Prostate gland (tissue), 2 donors: ENCODE measurements around the gene ARHGAP25. TPM values are rescaled to one million over a fixed set of nuclear protein-coding genes. Genes with fewer than 3 reads are reported as not detected.

Experiments
- DNase-seq: peaks from one replicate; pipeline ENCODE4 v3.0.0-alpha.2; 2019; ENCODE audit warnings: low spot score
- H3K27ac ChIP-seq, 2 donors: fragments of 200-600 bp; sonication (generic); 2 replicates each; pipeline ENCODE4 v1.5.1; 2017 to 2019
- H3K27me3 ChIP-seq: fragments of 200-600 bp; sonication (generic); replicated peaks from 2 replicates; pipeline ENCODE4 v1.5.1; 2019; ENCODE audit not compliant: insufficient read depth
- H3K36me3 ChIP-seq, 2 donors: fragments of 200-600 bp; sonication (generic); 1 replicate in 1 of 2; 2 replicates in 1 of 2; pipeline versions ENCODE4 v1.5.1 to v1.8.1; 2017 to 2019
- H3K4me1 ChIP-seq: fragments of 200-600 bp; sonication (generic); replicated peaks from 2 replicates; pipeline ENCODE4 v1.5.1; 2019
- H3K4me3 ChIP-seq, 2 donors: fragments of 200-600 bp; sonication (generic); 2 replicates each; pipeline ENCODE4 v1.5.1; 2017 to 2019
- H3K9me3 ChIP-seq: fragments of 200-600 bp; sonication (generic); 2 replicates; pipeline ENCODE4 v1.5.1; 2017
- CTCF ChIP-seq, 4 experiments: fragments of 200-600 bp in 2 of 4; fragments of 450-650 bp in 2 of 4; sonication (generic) in 2 of 4; IDR thresholded peaks; 1 replicate in 3 of 4; 2 replicates in 1 of 4; pipeline ENCODE4 v1.5.1; 2016 to 2019; ENCODE audit warnings: antibody characterized with exemption in 4 of 4, mild to moderate bottlenecking in 2 of 4, moderate library complexity in 2 of 4
- POLR2A ChIP-seq: fragments of 450-650 bp; IDR thresholded peaks from one replicate; pipeline ENCODE4 v1.6.1; 2016; ENCODE audit warnings: antibody characterized with exemption, mild to moderate bottlenecking
- POLR2AphosphoS5 ChIP-seq: sonication (generic); formaldehyde crosslinking; IDR thresholded peaks from one replicate; pipeline ENCODE4 v1.6.1; 2017; ENCODE audit warnings: antibody characterized with exemption
- WGBS: methylation state at CpG from one replicate; pipeline ENCODE4 v1.1.5; 2018; 5-methylcytosine and 5-hydroxymethylcytosine counted together
- intact Hi-C: fragments of 100-400 bp; cut with DNase I; formaldehyde crosslinking; loops from one replicate; pipeline ENCODE4 v1.14.2; 2022
- total RNA-seq, 2 donors: library from RNA; depleted of rRNA; stranded (reverse); fragments of >200 nt; gene quantifications; one replicate each; pipeline ENCODE4 v1.1.0, GENCODE V29; 2016

The ARHGAP25 gene
- total RNA-seq, 2 donors from 2014 or later: 5.0 to 6.2 TPM

DNA sequence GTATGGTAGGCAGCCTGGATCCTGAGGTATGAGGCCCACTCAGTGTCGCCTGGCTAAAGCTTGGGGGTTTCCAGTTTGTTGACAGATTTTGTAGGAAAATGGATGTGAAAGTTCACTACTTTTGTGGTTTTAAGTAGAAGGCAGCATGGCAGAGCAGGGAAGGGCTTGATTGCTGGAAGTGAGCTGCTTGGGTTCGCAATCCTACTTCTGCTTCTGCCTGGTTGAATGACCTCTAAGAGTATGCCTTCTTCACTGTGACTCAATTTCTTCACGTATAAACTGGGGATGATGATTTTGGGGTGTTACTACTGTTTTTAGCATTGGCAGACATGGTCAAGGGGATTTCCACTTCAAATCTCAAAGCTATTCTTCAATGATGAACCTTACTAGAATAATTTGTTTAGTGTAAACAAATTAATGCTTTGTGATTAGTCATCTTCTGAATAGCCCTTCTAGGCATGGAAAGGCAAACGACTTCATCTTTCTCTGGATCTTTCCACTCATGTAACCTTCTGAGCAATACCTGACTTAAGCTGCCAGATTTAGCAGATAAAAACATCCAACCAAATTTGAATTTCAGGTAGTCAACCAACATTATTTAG lies 123.3 kb downstream of the ARHGAP25 start:
- Histone ChIP-seq H3K36me3 (no peaks in the 10 kb centered on the region), H3K27me3 (no peaks in the 10 kb centered on the region), H3K27ac (no peak overlapping the region), H3K4me3 (no peak overlapping the region), H3K9me3 (no peaks in the 10 kb centered on the region), H3K4me1 (no peaks in the 10 kb centered on the region)
- 76% methylated on average over 4 of the region's 4 CpGs for WGBS
- no peak for DNase-seq
- TF ChIP-seq POLR2A (no peak), POLR2AphosphoS5 (no peak)
- intact Hi-C loops: no loop called here

GRCh38 chr2:68860111-68860510 lies 125.5 kb downstream of the ARHGAP25 start:
- H3K36me3 ChIP-seq: no peaks in the 10 kb centered on the region
- TF ChIP-seq POLR2AphosphoS5 (no peak), POLR2A (no peak), CTCF (IDR thresholded peaks at IDR 0.05) (no peak)
- H3K4me3 ChIP-seq: no peak overlapping the region
- no peaks in the 10 kb centered on the region for H3K9me3 ChIP-seq
- WGBS: 56% methylated on average over 3 of the region's 3 CpGs
- no peaks in the 10 kb centered on the region for H3K4me1 ChIP-seq
- intact Hi-C loops: no loop called here
- no peak for DNase-seq
- no peak overlapping the region for H3K27ac ChIP-seq
- no peaks in the 10 kb centered on the region for H3K27me3 ChIP-seq

GRCh38 chr2:68861330-68861729 lies 126.7 kb downstream of the ARHGAP25 start:
- H3K27me3 ChIP-seq: no peaks in the 10 kb centered on the region
- TF ChIP-seq POLR2A: no peak
- no peak for TF ChIP-seq CTCF (IDR thresholded peaks at IDR 0.05)
- no peak for TF ChIP-seq POLR2AphosphoS5
- intact Hi-C loops: no loop called here
- no peaks in the 10 kb centered on the region for H3K36me3 ChIP-seq
- no peak overlapping the region for H3K4me3 ChIP-seq
- H3K9me3 ChIP-seq: no peaks in the 10 kb centered on the region
- DNase-seq: no peak
- no peak overlapping the region for H3K27ac ChIP-seq
- H3K4me1 ChIP-seq: no peaks in the 10 kb centered on the region

DNA sequence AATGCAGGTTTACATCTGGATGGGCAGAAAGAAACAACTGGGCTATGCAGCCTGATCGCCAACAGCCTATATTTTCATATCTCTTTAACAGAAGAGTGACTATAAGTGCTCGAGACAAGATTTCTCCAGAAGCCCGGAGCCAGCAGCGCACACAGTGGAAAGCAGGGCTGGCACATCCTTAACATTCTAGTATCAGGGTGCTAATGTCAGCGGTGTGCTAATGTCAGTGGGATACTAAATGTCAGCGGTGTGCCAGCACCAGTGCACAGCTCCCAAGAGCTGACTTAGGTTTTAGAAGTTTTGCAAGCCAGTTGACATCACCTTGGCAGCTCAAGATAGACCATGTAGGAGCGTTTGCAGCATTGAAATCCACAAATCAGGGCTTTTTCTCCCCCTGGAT lies 128.3 kb downstream of the ARHGAP25 start:
- H3K9me3 ChIP-seq: no peaks in the 10 kb centered on the region
- 71% methylated on average over 7 of the region's 7 CpGs for WGBS
- H3K36me3 ChIP-seq: no peaks in the 10 kb centered on the region
- no peaks in the 10 kb centered on the region for H3K27me3 ChIP-seq
- no peak overlapping the region for H3K27ac ChIP-seq
- TF ChIP-seq CTCF (IDR thresholded peaks at IDR 0.05) (no peak), POLR2A (no peak), POLR2AphosphoS5 (no peak)
- H3K4me3 ChIP-seq: no peak overlapping the region
- intact Hi-C loops: no loop called here
- no peaks in the 10 kb centered on the region for H3K4me1 ChIP-seq
- DNase-seq: no peak

DNA sequence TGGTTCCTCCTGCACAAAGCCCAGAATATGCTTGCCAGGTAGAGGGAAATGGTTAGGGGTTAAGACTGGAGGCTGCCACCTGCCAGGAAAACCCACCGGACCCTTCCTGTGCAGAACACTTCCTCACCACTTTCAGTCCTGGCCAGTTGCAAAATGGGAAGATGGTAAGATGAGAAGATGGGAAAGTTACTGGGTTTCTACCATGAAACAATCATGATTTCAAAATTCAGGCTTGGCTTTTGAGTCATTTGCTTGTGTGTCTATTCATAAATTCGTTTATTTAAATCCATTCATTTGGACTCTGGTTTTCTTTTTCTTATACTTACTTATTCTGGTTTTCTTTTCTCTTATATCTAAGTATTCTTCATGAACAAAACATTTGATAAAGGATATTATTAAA lies 129.4 kb downstream of the ARHGAP25 start:
- WGBS: 86% methylated on average over 2 of the region's 2 CpGs
- Histone ChIP-seq H3K9me3 (no peaks in the 10 kb centered on the region), H3K27me3 (no peaks in the 10 kb centered on the region), H3K4me3 (no peak overlapping the region), H3K4me1 (no peaks in the 10 kb centered on the region), H3K27ac (no peak overlapping the region), H3K36me3 (no peaks in the 10 kb centered on the region)
- intact Hi-C loops: no loop called here
- DNase-seq: no peak
- no peak for TF ChIP-seq POLR2A
- TF ChIP-seq CTCF (IDR thresholded peaks at IDR 0.05): no peak
- no peak for TF ChIP-seq POLR2AphosphoS5
